Ishikawa (cell line): ENCODE data around the gene SRD5A1.

ENCODE experiments used
- CEBPB ChIP-seq: IDR thresholded peaks from 2 replicates; pipeline ENCODE4 v1.6.1; 2012
- CREB1 ChIP-seq: IDR thresholded peaks from 2 replicates; pipeline ENCODE4 v1.6.1; 2012; ENCODE audit warnings: low read depth
- EGR1 ChIP-seq: IDR thresholded peaks from 2 replicates; pipeline ENCODE4 v1.6.1; 2012
- FOXM1 ChIP-seq: IDR thresholded peaks from 2 replicates; pipeline ENCODE4 v1.6.1; 2012; ENCODE audit warnings: low read depth, borderline replicate concordance
- NFIC ChIP-seq: IDR thresholded peaks from 2 replicates; pipeline ENCODE4 v1.6.1; 2012
- RAD21 ChIP-seq: IDR thresholded peaks from 2 replicates; pipeline ENCODE4 v1.6.1; 2012; ENCODE audit warnings: low read depth
- REST ChIP-seq: IDR thresholded peaks from 2 replicates; pipeline ENCODE4 v1.6.1; 2012; ENCODE audit warnings: low read depth, mild to moderate bottlenecking
- TAF1 ChIP-seq: IDR thresholded peaks from 2 replicates; pipeline ENCODE4 v1.6.1; 2012; ENCODE audit warnings: low read depth, mild to moderate bottlenecking
- TCF12 ChIP-seq: IDR thresholded peaks from 2 replicates; pipeline ENCODE4 v1.6.1; 2012; ENCODE audit warnings: low read depth
- TEAD4 ChIP-seq: IDR thresholded peaks from 2 replicates; pipeline ENCODE4 v1.6.1; 2012
- YY1 ChIP-seq: IDR thresholded peaks from 2 replicates; pipeline ENCODE4 v1.6.1; 2012; ENCODE audit warnings: low read depth
- ZBTB7A ChIP-seq: IDR thresholded peaks from 2 replicates; pipeline ENCODE4 v1.6.1; 2012; ENCODE audit warnings: low read depth
- TF ChIP-seq, protein P1 (sequence below): IDR thresholded peaks from 2 replicates; pipeline ENCODE4 v1.6.1; 2012
- TF ChIP-seq, protein P2 (sequence below): IDR thresholded peaks from 2 replicates; pipeline ENCODE4 v1.6.1; 2012

Gene SRD5A1

DNA sequence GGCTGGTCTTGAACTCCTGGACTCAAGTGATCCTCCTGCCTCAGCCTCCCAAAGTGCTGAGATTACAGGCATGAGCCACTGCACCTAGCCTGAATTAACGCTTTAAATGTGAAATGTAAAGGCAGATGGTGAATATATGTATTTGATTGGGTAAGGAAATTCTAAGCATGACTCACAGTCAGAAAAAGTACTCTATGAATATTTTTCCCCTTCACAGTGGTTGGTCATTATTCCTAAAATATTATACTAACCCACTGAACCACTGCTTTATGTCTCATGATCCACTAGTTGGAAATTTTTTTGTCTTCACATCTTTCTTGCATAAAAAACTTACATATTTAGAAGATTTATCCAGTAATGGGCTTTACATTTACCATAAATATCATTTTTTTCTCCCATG lies 65.5 kb downstream of the SRD5A1 start:
- TF ChIP-seq CREB1 (no peak), EGR1 (no peak), RAD21 (no peak), ZBTB7A (no peak), TEAD4 (no peak), YY1 (no peak), NFIC (no peak)
- TF ChIP-seq, protein P1, sequence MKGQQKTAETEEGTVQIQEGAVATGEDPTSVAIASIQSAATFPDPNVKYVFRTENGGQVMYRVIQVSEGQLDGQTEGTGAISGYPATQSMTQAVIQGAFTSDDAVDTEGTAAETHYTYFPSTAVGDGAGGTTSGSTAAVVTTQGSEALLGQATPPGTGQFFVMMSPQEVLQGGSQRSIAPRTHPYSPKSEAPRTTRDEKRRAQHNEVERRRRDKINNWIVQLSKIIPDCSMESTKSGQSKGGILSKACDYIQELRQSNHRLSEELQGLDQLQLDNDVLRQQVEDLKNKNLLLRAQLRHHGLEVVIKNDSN = no peak
- TF ChIP-seq, protein P2, sequence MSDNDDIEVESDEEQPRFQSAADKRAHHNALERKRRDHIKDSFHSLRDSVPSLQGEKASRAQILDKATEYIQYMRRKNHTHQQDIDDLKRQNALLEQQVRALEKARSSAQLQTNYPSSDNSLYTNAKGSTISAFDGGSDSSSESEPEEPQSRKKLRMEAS = no peak

GRCh38 chr5:6699357-6699756 lies 66.1 kb downstream of the SRD5A1 start:
- TF ChIP-seq RAD21 (no peak), CREB1 (no peak), CEBPB (no peak), FOXM1 (no peak), REST (no peak), TAF1 (no peak), NFIC (no peak), ZBTB7A (no peak), TEAD4 (no peak), EGR1 (no peak), TCF12 (no peak)
- TF ChIP-seq, protein P2 = no peak
- TF ChIP-seq, protein P1 = no peak

DNA sequence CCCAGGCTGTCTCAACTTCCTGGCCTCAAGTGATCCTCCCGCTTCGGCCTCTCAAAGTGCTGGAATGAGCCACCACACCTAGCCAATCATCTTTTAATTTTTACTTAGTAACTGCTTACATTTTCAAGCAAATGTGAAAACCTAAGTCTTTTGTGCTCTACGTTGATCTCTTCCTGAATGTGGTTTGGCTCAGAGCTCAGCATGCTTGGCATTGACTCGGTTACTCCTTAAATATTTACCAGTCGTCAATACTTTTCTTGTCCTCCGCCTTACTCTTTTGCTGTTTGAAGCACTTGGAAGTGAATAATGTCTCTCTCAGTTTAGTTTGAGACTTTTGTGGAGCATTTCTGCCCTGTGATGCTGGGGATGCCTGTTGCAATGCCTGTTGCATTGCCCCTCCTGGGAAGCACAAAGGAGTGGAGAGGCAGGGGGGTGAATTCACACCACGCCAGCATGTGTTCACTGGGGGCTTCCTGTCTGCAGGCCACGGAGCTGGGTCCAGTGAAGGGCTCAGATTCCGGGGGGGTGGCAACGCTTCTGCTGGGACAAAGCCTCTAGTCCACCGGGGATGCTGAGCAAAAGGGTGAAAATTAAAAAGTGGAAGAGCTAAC lies 66.9 kb downstream of the SRD5A1 start:
- TF ChIP-seq CEBPB (no peak), ZBTB7A (no peak), TAF1 (no peak), YY1 (no peak)
- TF ChIP-seq, protein P2 = no peak
- TF ChIP-seq, protein P1 = no peak

DNA sequence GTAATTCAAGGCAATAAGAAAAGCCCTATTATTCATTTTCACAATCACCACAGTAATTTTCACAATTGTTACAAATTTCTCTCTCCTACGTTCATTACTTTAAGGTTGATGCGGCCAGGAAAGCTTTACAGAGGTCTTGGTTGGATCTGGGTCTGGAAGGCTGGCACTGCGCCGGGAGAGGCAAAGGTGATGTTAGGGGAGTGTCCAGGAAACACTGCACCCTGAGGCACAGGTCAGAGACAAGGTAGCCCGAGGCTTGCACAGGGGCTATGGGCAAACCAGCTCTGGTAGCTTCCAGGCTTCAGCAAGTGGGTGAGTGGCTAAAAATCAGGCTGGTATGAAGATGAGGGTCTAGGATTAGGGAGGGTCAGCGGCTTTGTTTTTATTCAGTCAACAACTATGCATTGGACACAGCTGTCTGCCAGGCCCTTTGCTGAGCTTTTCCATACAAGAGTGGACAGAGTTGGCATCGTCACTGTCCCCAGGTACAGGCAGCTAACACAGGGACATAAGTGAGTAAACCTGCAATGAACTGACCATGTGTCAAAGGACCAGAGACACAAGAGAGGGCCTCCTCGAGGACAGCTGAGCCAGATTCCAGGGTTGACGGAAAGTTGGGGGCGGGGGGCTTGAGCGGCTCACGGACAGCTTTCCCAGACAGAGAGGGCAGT lies 67.6 kb downstream of the SRD5A1 start:
- TF ChIP-seq, protein P1 = no peak
- no peak for TF ChIP-seq CEBPB
- no peak for TF ChIP-seq EGR1
- no peak for TF ChIP-seq ZBTB7A
- TF ChIP-seq FOXM1 = no peak
- no peak for TF ChIP-seq YY1
- no peak for TF ChIP-seq CREB1
- TF ChIP-seq, protein P2 = no peak
- TF ChIP-seq RAD21 = no peak
- TF ChIP-seq REST = no peak
- TF ChIP-seq NFIC = no peak

DNA sequence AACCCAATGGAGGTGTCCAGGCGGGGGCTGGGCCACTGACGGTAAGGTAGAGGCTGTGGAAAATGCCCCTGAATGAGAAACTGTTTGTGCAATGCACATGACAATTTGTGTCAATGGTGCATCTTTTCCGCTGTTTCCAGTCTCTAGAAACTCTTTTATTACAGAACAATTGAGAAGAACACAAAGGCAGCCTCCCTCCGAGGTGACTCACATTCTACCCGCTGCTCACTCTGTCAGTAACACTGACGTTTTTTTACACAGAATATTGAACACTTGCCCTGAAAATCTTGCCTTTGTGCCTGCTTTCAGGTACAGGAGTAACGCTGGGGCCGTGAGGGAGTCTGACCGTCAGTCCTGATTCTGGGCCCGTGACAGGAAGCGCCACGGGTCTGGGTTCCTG lies 68.3 kb downstream of the SRD5A1 start:
- TF ChIP-seq, protein P1 = no peak
- TF ChIP-seq TAF1 (no peak), ZBTB7A (no peak), CREB1 (no peak)
